Fibroblast of skin of left quadriceps (primary cell): ENCODE data around the gene RNF40.

Source experiments
- DNase-seq, 2 experiments: peaks; one replicate each; pipeline ENCODE4 v3.0.0-alpha.2; 2013; ENCODE audit warnings: low read depth in 2 of 2

Gene RNF40

DNA sequence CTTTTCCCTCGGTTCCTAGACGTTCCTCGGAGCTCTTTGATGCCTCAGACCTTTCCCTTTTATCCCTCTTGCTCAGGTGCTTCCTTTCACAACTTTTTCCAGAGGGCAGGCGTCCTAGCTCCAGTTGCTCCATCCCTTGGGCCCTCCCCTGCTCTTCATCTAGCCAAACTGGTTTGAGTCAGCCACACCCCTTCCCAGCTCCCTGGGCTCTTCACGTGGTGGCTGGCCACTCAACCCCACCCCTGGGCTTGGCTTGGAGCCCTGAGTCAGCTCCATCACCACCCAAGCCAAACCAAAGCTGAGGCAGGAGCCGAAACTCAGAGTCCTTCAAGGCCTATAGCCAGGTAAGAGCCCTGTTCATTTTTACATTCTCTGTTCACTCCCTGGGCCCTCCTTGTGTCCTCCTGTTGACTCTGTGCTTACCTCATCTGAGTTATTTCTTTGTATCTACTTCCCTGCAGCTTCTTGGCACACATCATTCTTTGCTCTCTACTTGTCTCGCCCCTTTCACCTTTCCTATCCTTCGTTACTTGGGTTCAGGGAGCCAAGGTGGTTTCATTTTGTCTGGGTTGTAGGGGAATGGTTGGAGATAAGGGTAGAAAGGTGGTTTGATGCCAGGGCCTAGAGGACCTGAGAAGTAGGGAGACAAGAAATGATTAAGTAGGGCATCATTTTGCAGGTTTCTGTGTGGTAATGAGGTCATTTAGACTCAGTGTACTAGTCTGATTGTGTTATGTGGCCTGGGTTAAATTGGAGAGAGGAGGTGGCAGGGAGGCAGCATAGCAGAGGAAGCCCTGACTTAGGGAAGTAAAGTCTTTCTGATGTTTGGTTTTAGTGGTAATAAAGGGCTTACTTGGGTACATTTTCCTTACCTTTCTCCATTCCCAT is 21.5 kb upstream of the RNF40 start:
- DNase-seq = no peak

DNA sequence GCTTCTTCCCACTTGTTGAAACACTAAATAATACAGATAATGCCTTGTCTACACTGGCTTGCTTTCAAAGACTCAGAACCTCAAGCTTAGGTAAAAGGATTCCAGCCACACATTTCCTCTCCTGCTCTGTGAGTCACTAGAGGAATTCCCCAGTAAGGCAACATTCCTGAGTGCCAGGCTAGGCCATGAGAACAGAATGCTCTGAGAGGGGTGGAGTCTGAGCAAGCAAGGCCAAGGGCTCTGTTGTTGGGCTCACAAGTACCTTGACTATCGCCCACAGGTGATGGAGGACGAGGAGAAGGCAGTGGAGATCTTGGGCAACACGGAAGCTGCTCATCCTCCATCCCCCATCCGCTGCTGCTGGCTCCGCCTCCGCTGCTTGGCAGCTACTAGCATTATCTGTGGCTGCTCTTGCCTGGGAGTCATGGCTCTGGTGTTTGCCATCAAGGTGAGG is 20.6 kb upstream of the RNF40 start:
- DNase-seq = peak; percentile 36 to 45

DNA sequence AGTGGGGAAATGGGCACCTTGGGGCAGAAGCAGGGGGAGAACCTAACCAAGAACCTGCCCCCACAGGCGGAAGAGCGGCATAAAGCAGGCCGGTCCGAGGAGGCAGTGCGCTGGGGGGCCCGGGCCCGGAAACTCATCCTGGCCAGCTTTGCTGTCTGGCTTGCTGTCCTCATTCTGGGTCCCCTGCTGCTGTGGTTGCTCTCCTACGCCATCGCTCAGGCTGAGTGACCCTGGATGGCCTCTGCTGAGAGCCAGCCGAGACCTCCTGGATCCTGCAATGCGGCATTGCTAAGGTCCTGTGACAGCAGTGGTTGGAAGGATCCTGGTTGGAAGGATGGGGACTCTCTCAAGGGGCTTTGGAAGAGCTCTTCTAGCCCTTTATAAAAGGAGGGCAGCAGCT is 18.4 kb upstream of the RNF40 start:
- no peak for DNase-seq

DNA sequence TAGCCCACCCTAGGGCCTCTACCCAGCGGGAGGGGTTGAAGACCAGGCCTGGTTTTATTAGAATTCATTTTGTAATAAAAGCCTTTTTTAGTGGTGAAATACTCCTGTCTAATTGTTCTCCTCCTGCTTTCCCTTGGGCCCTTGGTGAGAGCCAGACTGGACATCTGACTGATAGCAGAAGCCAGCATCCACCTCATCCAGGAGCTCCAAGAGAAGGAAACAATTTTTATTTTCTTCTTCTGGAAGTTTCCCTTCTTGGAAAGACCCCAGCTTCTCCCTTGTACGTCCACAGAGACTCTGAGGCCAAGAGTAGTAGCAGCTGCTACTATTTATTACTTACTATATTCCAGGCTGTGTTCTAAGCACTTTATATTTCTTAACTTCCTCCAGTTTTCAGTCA is 17.9 kb upstream of the RNF40 start:
- DNase-seq = no peak

- DNase-seq = no peak
Measured at GRCh38 chr16:30745082-30745481, 17.0 kb upstream of the RNF40 start.

GRCh38 chr16:30746638-30747175 is 15.4 kb upstream of the RNF40 start:
- no peak for DNase-seq

DNA sequence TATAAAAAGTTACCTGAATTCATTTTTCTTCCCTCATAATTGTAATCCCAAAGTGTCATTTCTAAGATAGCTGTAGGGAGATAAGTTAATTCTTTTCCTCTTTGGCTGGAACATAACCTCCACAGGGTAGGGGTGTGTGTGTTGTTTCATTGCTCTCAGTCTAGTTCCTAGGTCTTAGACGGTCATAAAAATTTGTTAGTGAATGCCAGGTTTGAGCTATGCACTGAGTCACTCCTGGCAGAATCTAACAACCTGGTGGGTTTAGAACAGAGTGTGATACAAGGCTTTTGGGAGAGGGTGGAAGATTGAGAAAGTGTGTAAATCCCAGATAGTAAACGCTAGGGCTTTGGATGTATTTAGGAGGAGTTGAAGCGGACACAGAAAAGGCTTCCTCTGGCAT is 14.8 kb upstream of the RNF40 start:
- no peak for DNase-seq

- peak; percentile 96 for DNase-seq
Measured at GRCh38 chr16:30747799-30748633, 14.1 kb upstream of the RNF40 start, which contains the start of gene PHKG2. TSS of gene PHKG2 (plus strand) at chr16:30748425. CDS start at chr16:30748821, 396 bp downstream.

- no peak for DNase-seq
Measured at GRCh38 chr16:30748634-30749445, 13.3 kb upstream of the RNF40 start.

GRCh38 chr16:30750201-30750600 is 11.9 kb upstream of the RNF40 start:
- no peak for DNase-seq

- DNase-seq = no peak
Measured at GRCh38 chr16:30750876-30751465, 11.2 kb upstream of the RNF40 start.

- no peak for DNase-seq
Measured at GRCh38 chr16:30753596-30753995, 8.5 kb upstream of the RNF40 start.

- DNase-seq = no peak
Measured at GRCh38 chr16:30755955-30756780, 6.0 kb upstream of the RNF40 start.

GRCh38 chr16:30756781-30757100 is 5.4 kb upstream of the RNF40 start:
- DNase-seq = no peak

- DNase-seq = no peak
Measured at GRCh38 chr16:30757316-30757715, 4.8 kb upstream of the RNF40 start.

DNA sequence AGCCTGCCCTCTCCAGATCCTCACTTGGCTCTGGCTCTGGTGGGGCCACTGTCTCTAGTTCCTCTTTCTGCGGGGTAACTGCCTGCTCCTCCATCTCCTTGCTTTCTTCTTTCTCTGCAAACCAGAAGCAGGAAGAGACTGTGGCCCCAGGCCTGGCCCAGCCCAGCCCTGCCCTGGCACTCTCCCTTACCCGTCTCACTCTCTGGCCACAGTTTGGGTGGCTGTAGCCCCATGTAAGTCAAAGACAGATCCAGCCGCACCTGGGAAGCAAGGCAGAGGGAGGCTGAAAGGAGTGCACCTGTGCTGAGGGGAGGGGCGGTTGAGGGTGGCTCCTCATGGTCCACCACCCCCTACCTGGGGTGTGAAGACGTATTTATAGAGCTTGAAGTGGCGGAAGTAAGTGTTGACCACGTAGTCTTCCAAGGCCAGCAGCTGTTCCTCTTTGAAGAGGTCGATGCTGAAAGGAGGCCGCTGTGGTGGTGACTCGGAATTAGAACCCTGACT is 3.1 kb upstream of the RNF40 start:
- no peak for DNase-seq

DNA sequence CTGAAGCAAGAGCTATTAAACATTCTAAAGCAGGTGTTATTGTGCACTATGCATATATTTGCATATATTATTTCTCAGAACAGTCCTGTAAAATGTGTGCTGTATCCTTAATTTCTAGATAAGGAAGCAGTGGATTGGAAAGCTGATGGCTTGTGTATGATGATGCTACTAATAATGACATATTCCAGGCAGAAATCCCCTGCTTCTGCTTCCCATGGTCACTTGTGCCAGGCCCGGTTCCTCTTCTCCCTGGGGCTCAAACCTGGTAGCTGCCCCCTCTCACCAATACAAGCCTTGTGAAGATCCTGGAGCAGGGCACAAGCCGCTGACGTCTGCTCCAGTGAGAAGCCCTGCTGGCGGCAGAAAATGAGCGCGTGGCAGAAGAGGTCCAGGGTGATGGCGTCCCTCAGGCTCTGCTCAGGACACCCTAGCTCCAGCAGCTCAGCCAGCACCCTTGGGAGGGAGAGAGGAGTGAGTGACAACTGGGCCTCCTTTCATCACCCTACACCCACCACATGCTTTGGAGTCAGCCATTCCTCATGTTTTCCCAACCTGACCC is 2.0 kb upstream of the RNF40 start:
- no peak for DNase-seq

GRCh38 chr16:30760577-30761426 is 1.3 kb upstream of the RNF40 start:
- no peak for DNase-seq

GRCh38 chr16:30761427-30761927 is 645 bp upstream of the RNF40 start:
- DNase-seq = no peak
